CD4-positive, alpha-beta T cell treated with Interferon alpha-2 for 1 hour (primary cell): ENCODE data around the gene KCNMA1.
"Not testable (repeated sequence)": the region's sequence is repeated elsewhere in the genome, so short reads cannot be mapped to it uniquely, and the experiment has no call there.

Experiments
- DNase-seq, 2 donors: peaks; one replicate each; pipeline ENCODE4 v3.0.0-alpha.2; 2020 to 2022

The KCNMA1 gene

DNA sequence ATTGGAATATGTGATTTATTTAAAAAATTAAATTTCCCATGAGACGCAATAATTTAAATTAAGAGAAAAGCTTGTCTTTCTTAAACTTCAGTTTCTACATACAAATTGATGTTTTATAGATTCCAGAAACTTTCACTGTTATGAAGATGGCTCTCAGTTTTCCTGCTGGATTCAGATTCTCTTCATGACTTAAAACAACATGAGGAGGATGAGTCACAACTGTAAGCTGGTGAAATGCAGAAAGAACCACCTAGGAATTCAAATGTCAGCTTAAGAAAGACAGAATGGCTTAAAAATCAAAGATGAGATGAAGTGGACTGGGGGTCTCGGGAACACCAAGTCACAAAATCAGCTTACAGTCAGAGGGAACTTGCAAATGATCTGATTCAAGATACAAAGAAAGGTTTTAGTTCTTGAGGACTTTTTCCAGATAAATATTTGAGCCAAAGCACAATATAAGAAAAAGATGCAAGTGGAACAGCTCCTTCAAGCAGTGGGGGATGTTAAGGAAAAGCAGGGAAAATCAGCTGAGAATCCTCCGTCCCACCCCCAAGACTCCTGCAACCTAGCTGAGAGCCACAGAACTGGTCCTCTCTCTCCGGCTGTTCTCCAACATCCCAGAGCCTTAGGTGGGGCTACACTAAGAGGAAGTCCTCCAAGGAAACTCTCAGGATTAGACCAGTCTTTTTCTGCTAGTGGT is 279.8 kb downstream of the KCNMA1 start:
- no peak for DNase-seq

DNA sequence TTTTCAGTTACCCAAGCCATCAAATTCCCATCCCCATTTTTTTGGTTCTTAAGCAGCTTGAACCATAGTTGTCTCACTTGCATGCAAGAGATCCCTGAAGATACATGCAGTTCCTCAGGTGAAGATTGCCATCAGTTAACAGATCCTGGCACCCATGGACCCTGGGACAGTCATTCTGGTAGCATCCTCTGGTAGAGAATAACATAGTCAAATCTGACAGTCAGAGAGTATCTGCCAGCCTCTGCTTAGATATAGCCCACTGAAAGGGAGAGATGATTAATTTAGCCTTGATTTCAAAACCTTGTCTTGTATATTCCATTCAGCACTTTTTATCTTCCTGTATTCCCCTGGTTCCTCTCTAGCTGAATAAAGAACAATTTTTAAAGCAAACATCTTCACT is 280.4 kb downstream of the KCNMA1 start:
- no peak for DNase-seq

DNA sequence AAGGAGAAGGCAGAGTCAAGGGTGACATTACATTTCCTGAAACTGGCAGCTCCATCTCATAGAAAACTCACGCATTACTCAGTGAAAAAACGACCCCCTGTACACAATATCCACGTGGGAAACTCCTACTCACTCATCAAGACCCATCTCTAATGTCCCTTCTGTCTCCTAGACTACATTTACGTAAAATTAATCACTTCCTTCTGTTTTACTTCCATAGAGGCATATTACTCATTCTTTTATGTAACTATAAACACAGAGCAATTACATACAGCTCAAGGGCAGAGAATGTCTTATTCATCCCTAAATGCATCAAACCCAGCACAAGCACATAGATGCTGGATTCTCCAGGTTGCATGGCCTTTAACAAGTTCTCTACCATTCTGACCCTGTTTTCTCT is 281.8 kb downstream of the KCNMA1 start:
- DNase-seq = no peak

DNA sequence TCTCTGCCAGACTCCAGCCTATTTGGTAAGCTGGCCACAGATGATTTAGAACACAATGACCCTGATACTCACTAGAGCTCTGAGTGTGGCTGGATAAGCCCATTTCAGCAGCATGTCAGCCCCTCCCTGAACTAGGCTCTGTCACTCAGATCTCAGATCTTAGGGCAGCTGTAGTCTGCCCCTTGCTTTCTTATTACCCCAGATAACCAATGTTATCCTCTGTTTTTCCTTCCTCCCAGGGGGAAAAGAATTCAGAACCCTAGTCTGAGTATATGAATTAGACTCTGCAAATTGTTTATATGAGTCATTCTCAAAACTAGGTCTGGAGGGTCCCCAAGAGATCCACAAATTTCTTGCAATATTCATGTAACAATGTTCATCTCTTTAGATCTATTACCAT is 286.2 kb downstream of the KCNMA1 start:
- no peak for DNase-seq

DNA sequence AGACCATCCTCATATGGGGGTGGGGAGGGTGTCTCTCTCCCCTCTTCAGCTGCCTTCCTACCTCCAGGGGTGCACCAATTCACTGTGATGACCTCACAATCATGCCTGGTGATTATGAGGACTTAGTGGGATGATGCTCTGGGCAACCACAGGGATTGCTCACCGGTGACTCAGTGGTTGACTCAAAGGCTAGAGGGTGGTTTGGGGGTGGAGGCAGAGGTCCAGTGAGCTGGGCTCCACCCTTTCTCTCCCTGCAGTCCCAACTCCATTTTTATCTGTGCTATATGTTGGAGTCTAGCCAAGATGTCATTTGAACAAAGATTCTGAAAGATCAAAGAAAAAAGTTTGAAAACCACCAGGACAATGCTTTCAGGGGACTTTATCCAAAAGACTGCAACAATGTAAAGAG is 286.9 kb downstream of the KCNMA1 start:
- no peak for DNase-seq

DNA sequence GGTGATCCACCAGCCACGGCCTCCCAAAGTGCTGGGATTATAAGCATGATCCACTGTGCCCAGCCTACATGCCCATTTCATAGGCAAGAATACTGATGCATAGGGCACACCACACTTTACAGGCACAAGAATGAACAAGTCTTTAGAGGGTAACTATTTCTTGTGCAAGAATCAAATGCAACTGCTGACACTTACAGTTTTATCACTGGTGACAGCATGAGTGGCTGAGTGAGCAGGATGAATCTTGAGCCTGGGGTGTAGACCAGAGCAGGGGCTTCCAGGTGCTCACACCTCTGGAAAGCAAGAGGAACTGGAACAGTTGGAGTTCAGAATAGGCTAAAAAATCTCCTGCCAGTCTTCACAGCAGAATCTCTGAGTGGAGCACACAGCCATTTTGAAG is 287.5 kb downstream of the KCNMA1 start:
- DNase-seq = no peak

DNA sequence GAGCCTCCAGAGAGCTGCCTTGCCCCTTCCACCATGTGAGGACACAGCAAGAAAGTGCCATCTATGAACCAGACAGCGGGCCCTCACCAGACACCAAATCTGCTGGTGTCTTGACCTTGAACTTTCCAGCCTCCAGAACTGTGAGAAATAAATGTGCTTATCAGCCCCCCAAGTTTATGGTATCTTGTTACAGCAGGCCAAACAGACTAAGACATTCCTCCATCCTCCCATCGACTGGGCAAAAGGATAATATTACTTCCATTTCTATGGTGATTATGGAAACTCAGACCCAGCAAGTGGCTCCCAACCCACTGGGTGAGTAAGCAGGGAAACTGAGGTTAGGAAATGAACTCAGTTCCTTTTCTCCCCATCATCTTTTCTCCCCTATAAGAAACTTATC is 288.4 kb downstream of the KCNMA1 start:
- DNase-seq = no peak

DNA sequence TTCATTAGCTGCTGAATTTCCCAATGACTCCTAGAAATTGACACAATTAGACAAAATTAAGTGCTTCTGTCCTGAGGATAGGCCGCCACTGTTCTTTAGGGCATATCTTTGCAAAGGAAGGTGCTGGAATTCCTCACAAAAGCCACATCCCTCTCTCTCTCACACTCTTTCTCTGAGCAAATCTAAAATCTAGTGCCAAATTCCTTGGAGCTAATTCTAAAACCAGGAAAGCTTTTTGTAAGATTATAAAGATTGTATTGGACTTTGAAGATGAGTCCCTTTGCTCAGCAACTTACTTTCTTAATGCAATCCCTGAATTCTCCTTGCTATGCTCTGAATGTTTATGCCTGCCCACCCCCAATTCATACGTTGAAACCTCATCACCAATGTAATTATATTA is 288.9 kb downstream of the KCNMA1 start:
- DNase-seq = no peak

DNA sequence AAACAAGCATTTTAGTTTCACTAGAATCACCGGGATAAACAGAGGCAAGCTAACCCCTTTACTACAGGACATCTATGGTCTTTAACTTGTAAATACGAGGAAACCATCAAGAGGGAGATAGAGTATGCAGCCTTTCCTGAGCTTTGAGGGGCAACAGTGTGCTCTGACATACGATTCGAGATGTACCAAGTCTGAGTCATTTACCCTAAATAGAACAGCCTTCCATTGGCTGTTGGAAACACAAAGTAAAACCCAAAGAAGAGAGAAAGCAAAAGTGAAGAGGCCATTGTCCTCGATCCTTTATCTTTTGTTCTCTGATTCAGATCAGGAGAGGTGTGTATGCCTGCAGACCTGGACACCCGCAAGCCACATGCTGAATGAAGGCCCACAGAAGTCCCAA is 289.5 kb downstream of the KCNMA1 start:
- DNase-seq = no peak

DNA sequence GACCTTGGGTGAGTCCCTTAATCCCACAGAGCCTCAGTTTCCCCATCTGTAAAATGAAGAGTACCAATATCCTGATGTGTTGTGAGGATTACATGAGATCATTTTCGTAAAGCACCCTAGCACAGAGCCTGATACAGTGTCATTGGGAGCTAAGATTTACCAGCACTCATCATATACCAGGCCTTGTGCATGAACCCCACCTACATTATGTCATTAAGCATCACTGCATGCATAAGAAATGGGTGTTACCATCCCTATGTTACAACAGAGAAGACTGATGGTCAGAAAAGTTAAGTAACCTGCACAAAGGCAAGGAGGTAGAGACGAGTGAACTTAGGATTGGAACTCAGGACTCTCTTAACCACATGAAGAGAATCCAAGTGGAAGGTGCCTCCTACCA is 290.6 kb downstream of the KCNMA1 start:
- DNase-seq = no peak

DNA sequence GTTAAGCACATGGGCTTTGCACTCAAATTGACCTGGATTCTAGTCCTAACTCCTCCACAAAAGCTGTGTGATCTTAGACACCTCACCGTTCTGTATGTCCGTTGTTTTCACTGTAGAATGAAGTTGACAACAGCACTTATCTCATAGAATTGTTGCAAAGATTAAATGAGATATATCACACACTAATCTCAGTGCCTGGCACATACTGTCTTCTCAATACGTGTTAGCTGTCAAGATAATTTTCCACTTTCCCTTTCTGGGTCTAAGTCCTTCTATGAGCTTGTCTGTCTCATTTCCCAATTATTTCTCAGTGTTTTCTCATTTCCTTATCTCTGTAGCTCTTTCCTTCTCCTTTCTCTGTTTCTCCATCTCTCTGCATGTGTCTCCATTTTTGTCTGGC is 296.6 kb downstream of the KCNMA1 start:
- no peak for DNase-seq

DNA sequence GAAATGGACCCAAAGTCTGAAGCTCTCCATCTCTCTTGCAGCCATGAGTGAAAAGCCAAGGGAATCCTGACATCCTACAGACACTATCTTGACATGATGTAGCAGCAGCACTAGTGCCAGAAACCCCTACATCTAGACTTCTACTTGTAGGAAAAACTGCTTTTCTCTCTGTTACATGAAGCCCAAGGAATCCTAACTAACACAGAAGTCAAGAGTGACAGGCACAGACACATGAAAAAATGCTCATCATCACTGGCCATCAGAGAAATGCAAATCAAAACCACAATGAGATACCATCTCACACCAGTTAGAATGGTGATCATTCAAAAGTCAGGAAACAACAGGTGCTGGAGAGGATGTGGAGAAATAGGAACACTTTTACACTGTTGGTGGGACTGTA is 297.7 kb downstream of the KCNMA1 start:
- not testable (repeated sequence) for DNase-seq

DNA sequence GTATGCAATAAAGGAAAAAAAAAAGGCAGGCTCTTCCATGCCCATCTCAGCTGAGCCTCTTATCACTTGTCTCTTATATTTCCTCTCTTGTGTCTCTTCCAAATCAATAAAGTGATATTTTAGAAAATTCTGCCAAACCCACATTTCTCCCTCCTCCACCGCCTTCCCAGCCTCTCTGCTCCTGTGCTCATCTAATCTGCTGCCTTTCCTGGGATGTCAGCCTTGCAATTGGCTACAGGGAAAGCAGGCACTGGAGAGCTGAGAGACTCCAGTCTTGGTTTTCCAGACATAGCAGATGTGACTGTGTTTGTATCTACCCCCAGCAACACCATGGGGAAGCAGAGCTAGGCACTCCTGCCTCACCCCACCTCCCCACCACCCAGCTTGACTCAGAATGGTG is 298.4 kb downstream of the KCNMA1 start:
- DNase-seq = no peak

DNA sequence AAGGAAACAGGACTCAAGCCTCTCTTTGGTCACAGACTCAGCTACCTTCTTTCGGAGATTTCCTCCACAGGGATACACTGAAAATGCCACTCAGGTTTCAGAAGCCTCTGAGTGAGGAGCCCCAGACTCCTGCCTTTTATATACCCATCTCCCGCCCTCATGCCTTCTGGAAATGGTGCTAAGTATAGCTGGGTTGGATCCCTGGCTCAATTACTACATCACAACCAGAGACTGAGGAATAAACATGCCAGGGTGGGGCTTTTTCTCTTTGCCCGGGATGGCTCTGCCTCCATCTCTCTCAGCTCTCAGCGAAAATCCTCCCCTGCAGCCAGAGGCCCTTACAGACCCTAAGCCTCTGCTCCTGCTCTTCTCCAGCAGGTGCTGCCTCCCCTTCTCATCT is 299.5 kb downstream of the KCNMA1 start:
- DNase-seq = no peak

DNA sequence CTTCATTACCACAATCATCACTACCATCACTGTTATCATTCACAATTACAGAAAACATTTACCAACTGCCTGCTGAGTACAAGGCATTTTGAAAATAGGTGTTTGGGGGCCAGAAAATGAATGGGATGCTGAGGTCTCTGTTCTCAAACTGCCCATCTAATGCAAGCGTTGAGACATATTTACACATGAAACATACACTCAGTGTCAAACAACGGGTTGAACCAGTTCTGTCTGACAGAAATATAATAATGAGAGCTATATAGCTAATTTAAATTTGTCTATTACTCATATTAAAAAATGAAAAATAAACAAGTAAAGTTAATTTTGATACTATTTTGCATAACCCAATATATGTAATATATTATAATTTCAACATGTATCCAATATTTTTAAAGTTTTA is 303.1 kb downstream of the KCNMA1 start:
- DNase-seq = no peak

DNA sequence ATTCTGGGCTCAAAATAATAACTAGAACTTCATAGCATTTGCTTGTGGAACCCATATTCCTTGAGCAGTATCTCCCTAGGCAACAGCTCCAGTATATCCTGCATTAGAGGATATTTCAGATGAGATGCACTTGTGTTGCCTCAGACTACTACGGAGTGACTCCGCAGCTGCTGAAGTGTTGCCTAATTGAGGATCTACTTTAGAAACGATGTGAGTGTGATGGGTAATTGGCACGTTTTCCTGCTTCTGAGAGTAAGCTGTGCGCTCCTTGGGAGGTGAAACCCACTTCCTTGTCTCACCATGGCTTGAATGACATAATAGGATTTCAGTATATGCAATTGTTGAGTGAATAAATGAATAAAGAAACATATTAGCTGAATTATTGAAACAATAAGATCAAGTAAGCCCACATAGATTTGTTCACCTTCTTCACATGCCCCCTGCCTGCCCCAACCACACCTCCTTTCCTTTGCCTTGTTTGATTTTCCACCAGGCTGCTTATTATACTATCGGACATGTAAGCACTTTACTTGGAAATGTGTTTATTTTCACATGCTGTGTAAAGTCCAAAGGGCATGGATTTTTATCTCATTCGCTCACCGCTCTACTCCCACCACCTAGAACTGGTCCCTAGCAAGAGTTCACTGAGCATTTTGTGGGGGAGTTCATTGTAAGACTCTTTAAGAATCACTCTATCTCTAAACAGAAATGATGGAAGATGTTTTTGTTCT is 303.8 kb downstream of the KCNMA1 start:
- DNase-seq = no peak

DNA sequence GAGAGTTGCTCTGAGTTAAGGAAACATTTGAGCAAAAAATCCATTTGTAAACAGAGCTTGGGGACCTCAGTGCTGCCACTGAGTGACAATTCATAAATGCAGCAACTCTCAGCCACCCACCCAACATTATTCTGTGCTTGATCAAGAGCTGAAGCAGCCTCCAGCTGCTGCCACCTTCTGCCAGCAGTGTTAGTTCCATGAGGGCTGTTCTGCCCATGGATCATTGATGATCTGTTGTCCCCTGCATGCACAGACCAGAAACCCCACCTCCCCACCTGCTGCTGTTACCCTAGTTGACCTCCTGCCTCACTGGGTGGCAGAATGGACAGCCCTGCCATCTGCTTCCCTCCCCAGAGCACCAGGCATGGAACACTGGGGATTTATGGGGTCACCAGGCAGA is 305.4 kb downstream of the KCNMA1 start:
- DNase-seq = no peak

DNA sequence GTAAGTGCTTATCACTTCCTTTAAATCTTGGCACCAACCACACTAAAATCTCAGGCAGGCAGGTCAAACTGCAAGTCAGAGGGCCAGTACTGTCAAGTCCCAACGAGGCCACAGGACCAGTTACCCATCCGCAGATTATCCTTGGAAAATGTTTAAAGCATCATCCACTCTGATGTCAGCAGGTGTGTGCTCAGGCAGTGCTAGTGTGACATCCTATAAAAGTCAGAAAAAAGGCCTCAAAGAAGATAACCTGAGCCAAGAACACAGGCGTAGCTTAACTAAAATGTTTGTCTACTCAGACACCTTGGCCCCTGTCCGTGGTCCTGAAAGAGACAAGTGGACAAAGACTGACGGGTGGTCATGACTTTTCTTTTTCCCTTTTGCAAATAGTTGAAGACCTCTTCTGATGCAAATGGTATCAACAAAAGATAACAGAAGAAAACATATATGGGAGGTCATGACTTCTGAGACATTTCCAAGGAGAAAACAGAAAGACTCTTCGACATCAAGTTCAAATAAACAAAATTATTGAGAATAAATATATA is 309.3 kb downstream of the KCNMA1 start:
- no peak for DNase-seq

DNA sequence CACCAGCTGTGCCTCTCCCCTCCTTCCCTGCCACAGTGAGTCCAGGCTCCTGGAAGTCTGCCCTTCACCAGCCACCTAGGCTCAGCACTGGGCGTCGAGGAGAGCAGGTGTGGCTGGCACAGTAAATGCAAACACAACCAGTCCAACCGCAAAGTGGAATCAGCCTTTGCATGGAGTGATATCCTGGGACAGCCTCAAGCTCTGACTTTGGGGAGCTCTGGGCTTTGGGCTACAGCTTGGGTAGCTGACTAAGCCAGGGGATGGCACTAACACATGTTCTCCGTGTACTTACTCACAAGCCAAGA is 312.4 kb downstream of the KCNMA1 start:
- no peak for DNase-seq

DNA sequence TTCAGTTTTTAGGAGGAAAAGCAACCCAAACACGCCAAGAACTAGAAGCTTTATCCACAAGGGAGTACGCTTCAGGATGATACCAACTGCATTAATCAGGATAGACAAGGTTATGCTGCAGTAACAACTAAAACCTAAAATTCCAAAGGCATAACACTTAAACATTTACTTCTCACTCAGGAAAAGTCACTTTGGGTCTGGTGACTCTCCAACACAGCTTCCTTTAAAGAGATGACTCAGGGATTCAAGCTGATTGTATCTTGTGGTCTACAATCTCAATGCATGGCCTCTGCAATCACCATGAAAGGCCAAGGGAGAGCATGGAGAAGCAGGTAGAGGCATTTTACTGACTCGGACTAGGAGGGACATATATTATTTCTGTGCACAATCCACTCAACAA is 315.8 kb downstream of the KCNMA1 start:
- DNase-seq = no peak

DNA sequence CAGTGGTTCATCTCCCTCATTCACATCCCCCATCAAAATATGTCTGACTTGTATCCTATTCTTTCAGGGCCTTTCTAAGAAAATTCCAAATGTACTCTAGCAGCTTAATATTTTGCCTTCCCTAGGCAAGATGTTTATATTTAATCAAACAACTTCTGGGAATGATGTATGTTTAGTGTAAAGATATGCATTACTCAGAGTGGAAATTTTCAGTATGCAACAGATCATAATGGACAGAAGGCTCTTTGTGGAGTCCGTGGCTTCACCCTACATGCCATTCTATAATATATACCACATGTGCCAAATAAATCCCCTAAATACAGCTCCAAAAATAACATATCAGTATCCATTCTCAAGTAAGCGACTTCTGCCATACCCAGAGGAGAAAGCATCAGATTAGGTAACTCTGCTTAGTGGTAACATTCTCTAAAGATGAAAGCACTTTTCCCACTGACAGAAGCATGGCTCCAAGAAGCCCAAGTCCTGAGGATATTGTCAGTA is 316.6 kb downstream of the KCNMA1 start:
- DNase-seq = no peak

DNA sequence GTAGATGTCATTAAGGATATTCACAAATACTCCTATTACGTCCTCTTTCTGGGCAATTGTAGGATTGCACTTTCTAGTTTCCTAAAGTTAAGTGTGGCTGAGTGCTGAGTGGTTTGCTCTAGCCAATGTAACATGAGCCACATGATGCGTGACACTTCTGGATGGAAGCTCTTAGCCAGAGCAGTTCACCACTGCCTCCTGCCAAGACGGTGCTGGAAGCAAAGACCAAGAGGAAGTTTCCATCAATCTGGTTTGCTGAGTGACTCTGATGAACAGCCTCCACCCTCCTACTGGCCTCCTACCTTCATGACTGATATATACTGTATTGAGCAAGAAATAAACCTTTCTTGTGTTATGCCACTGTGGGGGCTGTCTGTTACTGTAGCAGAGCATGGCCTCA is 318.1 kb downstream of the KCNMA1 start:
- DNase-seq = no peak

DNA sequence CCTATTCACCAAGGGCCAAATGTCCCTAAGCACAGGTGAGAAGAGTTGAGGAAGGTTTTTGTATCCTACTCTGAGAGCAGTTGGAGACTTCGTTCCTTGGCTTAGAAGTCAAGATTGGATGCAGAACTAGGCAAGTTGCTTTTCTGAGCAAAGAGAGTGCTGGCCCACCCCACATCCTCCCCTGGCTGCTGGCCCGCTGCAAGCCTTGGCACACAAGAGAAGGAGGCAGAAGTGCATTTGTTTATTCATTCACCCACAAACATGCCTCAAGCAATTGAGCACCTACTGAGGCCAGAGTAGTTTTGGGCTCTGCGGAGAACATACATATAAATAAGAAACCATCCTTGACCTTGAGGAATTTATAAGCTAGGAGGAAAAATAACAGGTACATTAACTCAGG is 318.9 kb downstream of the KCNMA1 start:
- no peak for DNase-seq

DNA sequence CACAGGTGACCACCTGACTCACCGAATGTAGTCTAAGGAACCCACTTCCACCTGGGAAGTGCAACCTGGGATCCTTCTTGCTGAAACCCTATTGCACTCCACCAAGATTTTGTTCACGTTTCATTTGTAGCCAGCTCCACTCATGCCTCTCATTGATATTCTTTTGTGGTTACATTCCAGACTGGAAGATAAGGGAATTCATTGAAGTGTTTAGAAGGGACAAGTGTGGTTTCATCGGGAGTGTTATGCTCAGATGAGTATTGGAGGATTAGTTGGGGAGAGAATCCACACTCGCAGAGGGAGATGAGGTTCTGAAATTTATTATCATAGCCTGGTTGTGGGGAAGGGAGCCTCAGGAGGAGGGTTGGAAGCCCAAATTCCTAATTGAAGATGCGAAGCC is 320.4 kb downstream of the KCNMA1 start:
- DNase-seq = no peak
